ENCODE measurements around the gene SEMA5B.

SEMA5B gene

DNA sequence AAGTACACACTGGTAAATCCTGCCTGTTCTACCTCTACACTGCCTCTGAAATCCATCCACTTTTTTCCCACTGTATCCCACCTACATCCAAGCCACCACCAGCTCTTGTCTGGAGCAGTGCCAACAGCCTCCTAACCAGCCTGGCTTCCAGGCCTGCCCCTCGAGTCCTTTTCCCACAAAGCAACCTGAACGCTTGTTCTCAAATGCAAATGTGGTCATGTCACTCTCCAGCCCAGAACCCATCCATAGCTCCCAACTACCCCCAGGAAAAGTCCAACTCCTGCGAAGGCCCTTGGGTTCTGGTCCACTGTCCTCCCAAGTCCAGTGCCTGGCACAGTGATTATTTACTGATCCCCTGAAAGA is 83.8 kb downstream of the SEMA5B start:
- no peak for DNase-seq

DNA sequence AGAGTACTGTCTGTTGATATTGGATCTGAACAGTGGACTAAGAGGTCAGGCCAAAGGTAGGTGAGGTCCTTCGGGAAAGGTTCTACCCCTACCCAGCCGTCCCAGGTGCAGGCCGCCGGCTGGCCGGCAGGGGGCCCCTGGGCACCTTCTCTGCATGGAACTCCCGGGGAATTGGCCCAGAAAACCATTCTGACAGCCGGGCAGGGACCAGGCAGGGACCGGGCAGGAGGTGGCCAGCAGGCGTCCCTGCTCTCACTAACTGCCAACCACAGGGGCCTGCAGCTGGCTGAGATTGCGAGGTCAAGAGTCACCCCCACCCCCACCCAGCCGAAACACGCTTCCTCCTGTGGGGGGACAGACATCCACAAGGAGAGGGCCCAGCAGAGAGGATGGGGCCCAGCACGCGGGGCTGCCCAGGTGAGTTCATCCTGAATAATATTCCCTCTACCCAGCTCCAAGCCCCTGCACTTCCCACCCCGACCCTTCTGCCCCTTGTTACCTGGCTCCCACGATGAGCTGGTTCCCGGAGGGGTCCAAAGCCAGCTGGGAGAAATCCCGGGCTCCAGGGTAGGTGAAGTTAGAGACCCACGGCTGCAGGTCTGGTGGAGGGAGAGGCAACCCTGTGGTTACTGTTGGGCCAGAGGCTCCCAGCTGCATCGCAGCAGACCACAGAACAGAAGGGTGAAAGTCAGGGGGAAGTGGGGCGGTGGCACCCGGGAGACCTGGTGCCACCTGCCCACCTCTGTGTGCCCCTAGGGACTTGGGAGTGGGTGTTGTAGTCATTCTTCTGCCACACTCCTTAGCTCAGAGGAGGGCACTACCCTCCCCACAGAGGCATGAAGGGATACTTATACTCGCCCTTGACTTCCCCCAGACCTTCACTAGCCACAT is 84.4 kb downstream of the SEMA5B start:
- DNase-seq = peak; percentile 22 to 63 (median 51)

DNA sequence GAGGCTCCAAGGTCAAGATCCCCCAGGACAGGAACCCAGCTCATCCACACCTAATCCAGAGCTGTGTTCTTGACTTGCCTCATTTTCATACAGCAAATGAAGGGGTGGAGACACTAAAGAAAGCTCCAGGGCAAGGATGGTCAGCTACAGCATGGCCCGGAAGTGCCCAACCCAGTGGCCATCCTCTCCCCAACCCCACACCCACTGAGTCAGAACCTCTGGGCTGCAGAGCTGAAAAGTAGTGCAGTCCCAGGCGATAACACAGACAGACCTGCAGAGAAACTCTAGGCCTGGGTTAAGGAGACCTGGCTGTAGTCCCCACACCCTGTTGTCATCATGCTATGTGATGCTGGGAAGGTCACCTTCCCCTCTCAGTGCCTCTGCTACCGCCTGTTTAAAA is 85.3 kb downstream of the SEMA5B start:
- DNase-seq = no peak

DNA sequence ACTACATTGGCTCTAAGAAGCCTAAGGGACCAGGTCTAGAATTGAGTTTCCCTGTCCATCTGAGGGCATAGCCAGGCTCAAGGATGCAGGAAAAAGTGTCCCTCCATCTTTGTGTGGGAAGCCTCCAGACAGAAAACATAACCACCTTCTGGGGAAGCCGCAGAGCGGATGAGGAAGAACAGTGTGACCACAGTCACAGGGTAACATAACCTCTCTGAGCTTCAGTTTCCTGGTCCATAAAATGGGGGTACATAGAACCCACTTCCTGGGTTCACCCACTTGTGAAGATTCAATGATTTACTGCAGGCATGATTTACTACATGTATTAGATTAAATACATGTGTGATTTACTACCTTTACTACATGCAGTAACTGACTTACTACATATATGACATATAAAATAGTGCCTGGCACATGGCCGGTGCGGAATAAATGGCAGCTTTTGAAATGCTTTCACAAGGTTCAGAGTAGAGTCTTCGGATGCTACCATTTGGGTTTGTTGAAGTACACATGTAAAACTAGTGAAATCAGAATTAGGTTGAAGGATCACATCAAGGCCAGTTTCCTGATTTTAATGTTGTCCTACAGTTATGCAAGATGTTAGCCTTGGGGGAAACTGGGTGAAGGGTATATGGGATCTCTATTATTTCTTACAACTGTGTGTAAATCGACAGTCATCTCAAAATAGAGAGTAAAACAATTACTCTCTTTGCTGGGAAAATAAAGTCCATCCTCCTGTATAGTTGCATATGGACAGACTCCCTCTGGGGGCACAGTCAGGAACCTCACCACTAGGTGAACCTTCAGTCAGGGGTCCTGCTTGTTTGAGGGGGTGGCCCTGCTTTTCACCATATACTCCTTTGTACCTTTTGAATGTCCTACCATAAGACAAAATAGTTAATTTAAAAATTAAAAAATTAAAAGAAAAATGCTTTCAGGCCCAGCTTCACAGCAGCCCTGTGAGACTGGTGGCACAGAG is 86.0 kb downstream of the SEMA5B start:
- no peak for DNase-seq

DNA sequence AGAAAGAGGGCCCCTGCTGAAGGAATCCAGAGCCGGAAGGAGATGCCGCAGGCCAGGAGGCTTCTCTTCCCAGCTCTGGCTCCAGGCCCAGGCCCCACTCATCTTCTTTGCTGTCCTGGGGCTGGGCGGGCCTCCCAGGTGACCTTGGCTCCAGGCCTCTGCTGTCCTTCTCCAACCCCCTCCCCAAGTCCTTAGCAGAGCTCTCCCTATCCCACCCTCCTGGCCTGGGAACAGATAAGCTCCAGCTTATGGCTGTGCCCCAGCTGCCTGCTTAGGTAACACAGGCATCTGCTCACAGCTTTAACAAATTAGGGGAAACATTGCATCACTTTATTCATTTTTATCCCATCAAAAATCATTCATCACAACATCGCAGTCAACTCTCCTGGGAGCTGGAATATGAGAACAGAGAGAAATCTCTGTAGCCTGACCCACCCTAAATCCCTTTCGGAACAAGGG is 86.9 kb downstream of the SEMA5B start:
- DNase-seq = no peak

DNA sequence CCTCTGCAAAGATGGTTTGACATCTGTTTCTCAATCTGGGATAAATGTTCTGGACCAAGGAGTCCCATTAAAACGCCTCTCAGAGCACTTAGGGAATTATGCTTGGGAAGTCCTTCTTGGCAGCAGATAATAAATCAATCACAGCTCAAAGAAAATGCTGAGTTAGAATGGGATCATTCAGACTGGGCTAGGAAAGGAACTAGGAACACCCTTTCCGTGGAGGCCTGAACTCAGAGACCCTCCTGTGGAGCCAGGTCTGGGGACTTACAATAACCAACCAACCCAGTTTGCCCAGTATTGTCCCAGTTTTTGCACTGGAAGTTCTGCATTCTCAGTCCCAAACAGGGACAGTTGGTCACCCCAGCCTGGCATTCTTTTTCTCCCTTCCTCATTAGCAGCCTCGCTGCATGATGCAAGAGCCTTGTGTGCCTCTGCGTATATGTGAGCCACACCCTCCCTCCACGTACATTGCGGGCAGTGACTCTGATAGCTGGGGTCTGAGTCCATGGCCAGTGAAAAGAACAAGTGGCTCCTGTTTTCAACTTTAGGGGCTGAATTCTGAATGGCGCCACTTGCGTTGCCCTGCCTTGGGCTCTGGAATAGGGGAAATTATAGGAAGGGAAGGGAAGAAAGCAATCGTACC is 88.7 kb downstream of the SEMA5B start:
- DNase-seq = no peak

DNA sequence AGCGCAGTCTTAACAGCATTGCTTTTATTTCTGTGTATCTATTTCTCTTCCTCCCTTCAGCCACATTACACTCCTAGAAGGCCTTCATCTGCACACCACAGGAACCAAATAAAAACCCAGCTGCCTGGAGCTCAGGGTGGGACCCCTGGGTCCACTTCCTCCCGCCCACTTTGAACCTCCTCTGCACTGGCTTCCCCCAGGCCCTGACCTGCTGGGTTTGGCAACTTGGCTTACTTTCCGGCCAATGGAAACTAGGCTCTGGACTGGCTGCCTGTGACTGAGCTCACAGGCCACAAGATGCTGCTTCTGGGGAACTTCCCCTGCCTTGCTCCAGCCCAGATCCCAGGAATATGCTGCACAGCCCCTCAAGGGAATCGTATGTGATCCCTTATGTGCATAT is 89.8 kb downstream of the SEMA5B start:
- DNase-seq = no peak

DNA sequence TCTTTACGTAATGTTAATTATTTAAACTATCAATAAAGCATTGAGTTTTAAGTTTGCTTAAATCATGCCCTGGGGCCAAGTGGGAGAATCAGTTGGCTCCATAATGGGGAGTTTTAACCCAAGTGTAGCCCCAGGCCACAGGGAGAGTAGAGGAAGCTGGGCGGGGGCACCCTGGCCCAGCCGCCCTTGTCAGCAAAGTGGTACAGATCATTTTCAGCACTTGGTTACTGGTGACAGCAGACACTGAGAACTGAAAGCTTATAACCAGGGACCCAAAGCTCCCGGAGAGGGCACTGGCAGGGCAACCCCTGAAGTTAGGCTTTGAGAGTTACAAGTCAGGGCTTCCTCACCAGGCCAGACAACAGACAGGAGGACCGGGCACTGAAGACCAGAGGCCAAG is 90.6 kb downstream of the SEMA5B start:
- DNase-seq = peak in 2 of 3 experiments; percentile 57 to 81

DNA sequence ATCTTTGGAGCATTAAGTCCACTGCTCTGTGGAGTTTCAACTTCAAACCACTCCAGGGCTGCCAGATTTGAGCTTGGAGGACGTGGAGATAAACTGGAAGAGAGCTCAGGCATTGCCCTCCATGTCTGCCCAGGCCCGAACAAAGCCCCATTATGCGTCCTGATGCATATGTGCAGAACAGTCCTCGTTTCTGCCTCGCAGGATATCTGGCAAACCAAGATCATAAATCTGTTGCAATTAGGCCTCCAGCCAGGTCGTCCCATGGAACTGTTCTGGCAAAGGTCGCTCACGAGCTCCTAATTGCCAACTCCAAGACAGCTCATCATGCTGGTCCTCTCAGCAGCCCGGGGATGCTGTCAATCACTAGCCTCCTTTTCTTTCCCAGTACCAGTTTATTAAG is 91.2 kb downstream of the SEMA5B start:
- DNase-seq = no peak

DNA sequence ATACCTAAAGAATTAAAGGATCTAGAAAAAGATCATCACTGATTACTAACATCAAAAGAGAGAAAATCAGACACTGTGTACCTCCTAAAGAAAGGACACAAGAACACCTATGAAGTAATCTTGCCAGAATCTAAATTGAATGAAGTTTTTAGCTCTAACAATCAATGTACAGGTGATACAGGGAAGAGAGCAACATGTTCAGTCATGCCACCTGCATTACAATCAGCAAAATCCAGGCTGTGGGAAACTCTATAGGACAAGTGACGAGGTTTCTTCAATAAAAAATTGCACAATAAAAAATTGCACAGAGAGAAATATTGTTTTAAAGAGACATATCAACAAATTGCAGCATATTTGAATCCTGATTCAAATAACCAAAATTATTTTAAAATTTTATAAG is 93.3 kb downstream of the SEMA5B start:
- no peak for DNase-seq

DNA sequence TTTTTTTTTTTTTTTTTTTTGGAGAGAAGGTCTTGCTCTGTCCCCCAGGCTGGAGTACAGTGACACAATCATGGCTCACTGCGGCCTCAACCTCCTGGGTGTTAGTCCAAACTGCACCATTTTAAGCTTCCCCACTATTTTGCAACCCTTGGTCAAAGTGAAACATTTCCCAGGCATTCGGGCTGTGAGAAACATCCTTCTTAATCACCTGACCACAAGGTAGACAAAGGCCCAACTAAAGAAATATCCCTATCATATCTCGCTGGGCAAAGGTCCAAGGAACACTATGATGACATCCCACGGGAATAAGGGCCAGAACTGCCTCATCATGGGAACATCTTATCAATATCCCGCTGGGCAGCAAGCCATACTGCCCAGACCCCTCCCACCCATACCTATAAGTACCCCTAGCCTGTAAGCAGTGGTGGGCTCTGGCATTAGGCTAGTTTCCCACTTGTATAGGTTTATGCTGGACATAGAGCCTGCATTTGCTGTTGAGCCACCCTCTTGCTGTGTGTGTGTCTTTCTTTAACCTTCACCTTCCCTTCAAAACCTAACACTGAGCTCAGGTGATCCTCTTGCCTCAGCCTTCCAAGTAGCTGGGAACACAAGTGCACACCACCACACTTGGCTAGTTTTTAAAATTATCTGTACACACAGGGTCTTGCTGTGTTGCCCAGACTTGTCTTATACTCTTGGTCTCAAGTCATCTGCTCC is 95.2 kb downstream of the SEMA5B start:
- DNase-seq = no peak

DNA sequence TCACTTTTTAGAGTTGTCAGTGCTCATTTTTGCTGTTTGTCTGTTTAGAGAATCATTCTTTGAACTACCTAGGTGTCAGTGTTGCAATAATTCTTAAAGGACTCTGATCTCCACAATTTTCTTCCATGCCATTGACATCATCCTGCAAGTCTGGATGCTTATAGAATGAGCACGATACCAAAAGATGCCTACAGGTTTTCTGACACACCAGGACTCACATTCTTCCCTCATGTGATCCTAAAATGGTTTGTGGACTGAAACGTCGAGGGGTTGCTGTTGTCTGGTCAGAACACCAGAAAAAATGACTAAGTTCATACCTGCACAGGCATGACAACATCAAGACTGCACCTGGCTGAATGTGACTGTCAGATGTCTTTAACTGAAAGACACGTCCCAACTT is 95.9 kb downstream of the SEMA5B start:
- no peak for DNase-seq

DNA sequence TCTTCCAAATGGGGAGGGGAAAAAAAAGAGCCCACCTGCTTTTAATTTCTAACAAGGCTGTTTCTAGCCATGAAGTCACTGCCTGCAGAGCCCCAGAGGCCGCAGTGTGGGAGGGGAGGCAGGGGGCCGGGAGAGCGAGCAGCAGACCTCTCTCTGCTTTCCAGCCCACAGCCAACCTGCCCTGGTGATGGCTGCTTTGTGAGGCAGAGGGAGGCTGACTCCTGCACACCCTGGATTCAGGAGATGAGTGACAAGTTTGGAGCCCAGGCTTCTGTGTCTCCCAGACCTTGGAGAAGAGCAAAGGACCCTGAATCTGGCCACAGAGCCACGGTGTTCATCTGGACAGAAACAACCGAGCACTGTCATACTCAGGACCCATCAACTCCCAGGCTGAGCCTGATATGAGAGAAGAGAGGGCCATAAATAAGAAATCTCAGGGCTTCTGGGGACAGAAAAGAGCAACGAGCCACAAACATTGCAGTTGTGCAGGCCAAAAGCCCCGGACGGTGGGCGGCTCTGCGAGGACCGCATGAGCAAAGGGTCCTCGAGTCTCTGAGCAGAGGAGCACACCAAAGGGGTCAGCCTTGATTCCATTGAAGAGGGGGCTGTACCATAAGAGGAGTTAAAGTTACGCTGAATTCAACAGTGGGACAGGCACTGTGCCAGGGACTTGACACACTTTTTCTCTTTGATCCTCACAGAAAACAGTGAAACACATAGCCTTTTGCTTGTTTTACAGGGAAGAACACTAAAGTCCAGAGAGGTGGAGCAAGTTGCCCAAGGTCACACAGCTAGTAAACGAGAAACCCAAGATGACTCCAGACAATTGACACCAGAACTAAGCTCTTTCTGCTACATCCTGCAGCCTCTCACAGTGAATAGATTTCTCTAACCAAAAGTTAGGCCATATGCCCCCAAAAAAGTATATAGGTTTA is 97.2 kb downstream of the SEMA5B start:
- DNase-seq = no peak

DNA sequence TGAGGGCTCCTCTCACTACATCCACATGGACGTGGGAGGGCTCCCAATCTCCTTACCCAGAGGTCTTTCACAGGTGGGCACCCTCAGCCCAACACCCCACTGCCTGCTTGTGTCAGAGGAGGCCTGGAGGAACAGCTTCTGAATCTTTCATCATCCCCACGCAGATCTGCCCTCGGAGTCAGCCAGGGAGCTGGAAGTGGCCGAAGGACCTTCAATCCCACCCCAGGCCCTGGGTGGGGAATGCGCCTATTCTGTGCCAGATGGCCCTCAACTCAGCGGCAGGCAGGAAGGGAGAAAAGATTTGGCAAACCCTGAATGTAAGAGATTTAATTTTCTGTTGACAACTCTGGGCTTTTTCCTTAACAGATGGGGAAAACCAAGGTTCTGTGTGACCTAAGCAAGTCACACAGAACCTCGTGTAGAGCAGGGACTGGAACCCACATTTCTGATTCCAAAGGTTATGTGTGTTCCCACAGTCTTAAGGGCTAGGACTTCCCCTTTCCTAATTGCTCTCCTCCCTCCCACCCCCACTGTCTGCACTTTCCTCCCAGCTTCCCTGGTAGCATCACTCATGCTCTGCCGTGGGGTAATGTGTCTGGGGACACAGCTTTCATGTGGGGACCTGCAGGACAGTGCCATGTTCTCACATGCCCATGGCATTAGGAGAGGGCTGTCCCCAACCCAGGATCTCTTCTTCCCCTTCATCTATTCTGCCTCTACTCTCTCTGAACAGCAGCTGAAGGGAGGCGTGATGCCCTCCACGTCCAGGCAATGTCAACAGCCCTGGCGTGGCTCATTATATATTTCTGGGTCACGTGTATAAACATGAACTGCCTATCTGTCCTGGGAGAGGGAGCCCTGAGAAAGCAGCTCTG is 98.1 kb downstream of the SEMA5B start:
- peak in 2 of 3 experiments; percentile 23 to 43 for DNase-seq

DNA sequence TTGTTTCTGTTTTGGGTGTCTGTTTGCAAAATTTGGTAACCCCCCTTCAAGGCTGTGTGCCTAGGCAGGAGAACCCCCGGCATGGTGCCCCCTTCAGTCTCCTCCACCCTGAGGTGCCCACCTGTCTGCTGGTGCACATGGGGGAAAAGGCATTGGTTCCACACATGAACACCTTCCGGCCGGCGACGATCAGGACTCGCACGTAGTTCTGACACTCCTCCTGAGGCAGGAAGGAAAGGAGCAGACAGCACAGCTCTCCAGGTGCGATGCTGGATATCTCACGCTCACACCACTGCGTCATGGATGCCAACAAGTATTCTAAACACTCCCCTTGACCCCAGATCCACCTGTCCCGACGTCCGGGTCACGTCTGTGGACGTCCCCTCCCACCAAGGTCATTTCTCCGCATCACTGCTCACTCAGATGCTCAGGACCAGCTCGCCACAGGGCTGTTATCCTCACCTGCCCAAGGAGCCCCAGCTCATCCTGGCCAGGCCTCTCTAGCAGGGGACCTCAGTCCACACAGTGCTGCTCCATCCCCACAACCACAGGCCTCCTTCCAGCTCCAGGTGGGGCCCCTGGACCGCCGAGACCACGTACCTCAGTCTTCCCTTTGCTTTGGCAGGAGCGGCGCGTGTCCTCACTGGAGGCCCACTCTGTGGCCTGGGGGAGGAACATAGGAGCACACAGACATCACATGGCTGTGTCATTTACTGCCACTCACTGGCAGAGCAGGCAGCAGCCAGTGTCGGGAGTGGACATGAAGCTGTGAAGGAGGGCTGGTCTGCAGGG is 99.0 kb downstream of the SEMA5B start:
- no peak for DNase-seq

DNA sequence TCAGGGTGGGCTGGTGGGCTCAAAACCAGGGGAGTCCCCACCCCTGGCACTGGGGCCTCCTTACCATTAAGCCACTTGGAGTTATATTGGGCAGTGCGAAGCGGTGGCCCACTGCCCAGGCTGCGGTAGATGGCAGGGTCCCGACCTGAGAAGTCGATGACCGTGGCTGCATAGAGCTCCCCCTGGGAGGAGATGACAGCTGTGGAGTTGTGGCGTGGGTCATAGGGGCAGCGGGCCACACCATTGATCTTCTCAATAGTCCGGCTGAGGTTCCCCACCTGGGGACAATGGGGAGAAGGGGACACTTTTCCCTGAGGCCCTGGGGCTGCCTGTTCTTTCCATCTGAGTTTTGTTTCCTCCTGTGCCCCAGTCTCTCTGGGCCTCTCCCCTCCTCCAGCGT is 99.8 kb downstream of the SEMA5B start:
- DNase-seq = no peak

DNA sequence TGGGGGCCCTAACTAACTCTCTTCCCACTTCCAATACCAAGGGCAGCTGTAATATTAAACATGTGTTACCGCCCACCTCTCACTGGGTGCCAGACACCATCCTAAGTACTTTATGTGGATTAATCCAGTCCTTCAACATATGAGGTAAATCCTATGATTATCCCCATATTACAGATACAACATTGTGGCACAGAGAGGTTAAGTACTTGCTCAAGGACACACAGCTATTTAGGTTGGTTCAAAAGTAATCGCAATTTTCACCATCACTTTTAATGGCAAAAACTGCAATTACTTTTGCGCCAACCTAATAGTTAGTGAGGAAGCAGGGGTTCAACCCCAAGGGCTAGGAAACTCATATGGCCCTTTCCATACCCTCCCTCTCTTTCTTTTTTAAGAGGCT is 100.8 kb downstream of the SEMA5B start:
- no peak for DNase-seq

DNA sequence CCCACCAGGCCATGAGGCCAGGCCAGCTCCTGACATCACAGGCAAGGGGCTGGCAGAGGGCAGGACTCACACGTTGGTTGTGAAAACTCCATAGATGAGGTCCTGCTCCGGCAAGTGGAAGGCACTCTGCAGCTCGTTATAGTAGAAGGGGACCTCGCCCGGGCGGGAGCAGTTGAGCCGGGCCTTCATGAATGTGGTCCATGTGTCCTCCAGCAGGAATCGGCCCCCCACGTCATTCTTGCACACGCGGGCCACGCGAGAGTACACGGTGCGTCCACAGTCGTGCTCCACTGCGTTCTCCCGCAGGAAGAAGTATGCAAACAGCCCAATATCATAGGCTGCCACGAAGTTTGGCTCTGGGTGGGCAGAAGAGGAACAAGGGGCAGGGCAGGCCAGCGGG is 101.2 kb downstream of the SEMA5B start:
- no peak for DNase-seq

DNA sequence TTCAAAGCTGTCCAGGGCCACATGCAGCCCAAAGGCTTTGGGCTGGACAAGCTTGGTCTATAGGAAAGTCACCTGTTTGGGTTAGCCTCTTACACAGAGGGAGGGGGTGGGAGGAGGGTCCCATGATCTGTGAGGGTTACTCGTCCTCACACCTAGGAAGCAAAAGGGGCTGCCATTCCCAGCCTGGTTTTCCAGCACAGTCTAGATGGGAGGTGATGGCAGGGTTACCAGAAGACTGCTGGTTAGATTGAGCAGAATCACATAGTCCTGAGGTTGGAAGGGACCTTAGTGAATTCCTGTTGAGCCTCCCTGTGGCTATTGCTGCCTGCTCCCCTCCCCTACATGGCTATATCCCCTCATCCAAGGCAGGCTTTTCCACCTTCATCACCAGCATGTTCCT is 101.8 kb downstream of the SEMA5B start:
- no peak for DNase-seq

DNA sequence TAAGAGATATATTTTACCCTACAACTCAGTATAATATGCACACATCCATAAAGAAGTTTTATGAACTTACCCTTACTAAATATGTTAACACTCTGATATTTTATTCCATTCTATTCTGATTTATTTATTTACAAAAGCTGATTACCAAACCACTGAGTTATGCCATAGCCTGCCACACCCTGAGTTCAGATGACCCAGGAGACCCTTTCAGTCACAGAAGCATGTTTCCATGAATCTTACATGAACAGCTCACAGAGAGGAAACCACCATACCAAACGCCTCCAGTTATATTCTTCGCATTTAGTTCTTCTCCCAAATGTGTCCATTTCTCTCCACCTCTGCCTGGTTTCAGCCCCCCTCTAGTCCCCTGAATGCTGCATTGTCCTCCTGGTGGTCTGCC is 103.5 kb downstream of the SEMA5B start:
- DNase-seq = no peak
